GM03348 (cell line): ENCODE results near the gene BEST2.
A peak's percentile ranks its signal among the peaks of the same experiment; 100 is the strongest.
"Not testable (repeated sequence)": the region's sequence is repeated elsewhere in the genome, so short reads cannot be mapped to it uniquely, and the experiment has no call there.

Experiments used
- DNase-seq: peaks from one replicate; pipeline ENCODE4 v3.0.0; 2012; ENCODE audit warnings: low spot score

Gene BEST2

DNA sequence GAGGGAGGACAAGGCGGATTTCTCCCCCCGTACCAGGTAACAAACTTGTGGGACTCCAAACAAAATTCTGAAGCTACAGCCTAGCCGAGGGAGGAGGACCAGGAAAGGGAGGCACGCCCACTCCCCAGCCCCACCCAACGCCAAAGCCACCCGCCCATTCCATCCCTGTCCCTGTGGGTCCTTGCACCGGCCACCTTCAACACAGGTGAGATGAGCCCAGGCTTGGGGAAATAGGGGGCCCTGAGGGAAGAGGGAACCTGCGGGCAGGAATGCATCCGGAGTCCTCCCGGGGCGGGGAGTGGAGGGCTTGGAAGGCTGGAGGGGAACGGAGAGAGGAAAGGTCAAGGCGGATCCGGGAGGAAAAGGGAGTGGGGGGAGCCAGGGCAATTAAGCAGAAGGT is at the start of gene BEST2:
Gene BEST2, plus strand, starts transcription at position 157 of the 400 bp plus-strand sequence. CDS start 802 bp downstream, outside the sequence.
- no peak for DNase-seq

DNA sequence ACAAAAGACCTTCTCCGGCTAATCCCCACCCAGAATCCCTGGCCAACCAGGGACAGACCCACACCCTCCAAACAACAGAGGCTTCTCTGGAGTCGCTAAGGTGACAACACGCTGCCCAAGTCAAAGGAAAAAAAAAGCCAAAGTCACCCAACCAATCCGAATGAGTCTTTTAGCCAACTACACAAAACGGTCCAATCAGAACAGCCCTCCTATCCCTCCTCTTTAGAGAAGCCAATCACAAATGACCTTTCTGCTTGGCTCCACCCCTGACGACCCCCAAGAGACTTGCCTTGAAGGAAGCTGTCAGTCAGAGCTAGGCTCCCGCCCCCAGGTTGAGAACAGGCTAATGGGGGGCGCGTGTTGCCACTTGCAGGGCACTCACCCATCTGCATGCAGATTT is 48.5 kb upstream of the BEST2 start:
- peak; percentile 53 for DNase-seq

DNA sequence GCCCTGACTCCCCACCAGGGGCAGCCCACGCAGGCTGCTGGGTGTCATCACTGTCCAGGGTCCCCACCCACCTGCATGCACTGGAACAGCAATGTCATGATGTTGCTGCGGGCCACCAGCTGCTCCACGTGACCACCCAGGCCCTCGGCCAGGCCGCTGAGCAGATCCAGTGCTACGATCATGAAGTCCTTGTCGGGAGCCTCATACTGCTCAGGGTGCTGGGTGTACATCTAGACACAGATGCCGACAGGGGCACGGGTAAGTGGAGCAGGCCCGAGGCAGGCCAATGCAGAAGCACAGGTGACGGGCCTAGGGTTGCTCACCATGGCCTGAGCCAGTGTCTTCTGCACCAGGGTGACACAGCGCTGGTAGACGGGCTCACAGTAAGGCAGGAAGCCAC is 46.4 kb upstream of the BEST2 start:
- no peak for DNase-seq

- DNase-seq, result no peak
Observed at GRCh38 chr19:12705654-12706331, 45.8 kb upstream of the BEST2 start.

GRCh38 chr19:12706332-12706718 is 45.3 kb upstream of the BEST2 start:
- no peak for DNase-seq

GRCh38 chr19:12708641-12709040 is 43.0 kb upstream of the BEST2 start:
- DNase-seq, result no peak

DNA sequence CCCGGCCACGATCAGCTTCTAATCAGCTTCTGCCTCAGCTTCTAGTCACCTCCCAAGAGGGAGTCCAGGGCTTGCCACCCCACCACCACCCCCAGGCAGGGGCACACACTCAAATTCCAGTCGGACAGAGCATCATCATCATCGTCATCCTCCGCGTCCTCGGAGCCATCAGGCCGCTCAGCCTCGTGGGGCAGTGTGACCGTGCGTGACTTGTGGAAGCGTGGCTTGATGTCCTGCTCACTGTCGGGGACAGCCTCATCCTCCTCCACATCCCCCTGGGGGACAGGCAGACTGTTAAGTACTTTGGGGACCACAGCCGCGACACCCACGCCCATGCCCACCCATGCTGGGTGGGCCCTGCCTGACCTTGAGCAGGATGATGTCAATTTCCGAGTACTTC is 40.4 kb upstream of the BEST2 start:
- no peak for DNase-seq

- not testable (repeated sequence) for DNase-seq
Observed at GRCh38 chr19:12712077-12712476, 39.5 kb upstream of the BEST2 start.

GRCh38 chr19:12713304-12713703 is 38.3 kb upstream of the BEST2 start:
- not testable (repeated sequence) for DNase-seq

DNA sequence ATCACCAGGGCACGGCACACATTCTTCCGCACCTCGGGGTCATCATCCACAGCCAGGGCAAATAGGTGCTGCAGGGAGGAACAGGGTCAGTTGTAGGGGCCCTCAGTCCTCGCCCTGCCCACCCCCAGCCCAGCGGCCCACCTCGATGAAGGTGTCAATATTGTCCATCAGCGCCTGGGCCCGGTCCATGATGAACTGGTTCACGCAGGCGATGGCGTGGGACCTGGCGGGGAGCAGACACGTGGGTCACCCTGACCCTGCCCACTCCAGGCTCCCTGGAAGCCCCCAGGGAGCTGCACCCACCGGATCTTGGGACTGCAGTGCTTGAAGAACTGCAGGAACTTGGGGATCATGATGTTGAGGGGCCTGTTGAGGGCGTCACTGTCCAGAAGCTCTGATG is 36.5 kb upstream of the BEST2 start:
- DNase-seq, result no peak

GRCh38 chr19:12715929-12716328 is 35.7 kb upstream of the BEST2 start:
- DNase-seq, result no peak

GRCh38 chr19:12720296-12720695 is 31.3 kb upstream of the BEST2 start:
- DNase-seq, result no peak

DNA sequence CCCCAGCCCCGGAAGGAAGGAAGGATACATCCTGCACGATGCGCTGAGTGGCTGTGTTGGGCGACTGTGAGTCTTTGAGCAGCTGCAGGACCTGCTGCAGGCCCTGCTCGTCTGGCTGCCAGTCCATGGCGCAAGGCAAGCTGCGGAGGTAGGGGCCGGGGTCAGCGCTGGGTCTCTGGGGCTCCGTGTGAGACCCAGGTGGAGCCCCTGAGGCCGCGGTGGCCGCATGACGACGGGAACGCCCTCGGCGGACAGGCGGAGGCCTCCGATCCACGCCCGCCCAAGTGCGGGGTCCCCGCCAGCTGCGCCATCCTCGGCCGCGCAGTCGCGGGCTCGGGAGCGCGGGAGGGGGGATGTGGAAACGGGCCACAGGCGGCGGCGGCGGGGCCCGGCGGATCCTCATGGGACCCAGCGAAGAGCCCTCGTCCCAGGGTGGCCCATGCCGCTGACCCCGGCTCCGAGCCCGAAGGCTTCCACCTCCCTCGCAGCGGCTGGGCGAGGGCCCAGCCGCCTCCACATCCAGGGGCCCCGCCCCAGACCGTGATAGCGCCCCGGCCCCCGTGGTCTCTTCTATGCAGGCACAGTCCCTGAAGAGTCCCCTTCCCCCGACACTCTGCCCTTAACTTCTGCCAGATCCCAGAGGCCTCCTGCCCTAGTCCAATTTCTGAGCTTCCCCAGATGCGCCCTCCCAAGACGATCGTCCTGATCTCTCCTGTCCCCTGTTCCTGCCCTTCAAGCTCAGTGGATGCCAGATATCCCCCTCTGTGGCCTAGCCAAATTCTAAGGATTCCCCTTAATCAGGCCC is 30.5 kb upstream of the BEST2 start:
- DNase-seq, result peak; percentile 58

DNA sequence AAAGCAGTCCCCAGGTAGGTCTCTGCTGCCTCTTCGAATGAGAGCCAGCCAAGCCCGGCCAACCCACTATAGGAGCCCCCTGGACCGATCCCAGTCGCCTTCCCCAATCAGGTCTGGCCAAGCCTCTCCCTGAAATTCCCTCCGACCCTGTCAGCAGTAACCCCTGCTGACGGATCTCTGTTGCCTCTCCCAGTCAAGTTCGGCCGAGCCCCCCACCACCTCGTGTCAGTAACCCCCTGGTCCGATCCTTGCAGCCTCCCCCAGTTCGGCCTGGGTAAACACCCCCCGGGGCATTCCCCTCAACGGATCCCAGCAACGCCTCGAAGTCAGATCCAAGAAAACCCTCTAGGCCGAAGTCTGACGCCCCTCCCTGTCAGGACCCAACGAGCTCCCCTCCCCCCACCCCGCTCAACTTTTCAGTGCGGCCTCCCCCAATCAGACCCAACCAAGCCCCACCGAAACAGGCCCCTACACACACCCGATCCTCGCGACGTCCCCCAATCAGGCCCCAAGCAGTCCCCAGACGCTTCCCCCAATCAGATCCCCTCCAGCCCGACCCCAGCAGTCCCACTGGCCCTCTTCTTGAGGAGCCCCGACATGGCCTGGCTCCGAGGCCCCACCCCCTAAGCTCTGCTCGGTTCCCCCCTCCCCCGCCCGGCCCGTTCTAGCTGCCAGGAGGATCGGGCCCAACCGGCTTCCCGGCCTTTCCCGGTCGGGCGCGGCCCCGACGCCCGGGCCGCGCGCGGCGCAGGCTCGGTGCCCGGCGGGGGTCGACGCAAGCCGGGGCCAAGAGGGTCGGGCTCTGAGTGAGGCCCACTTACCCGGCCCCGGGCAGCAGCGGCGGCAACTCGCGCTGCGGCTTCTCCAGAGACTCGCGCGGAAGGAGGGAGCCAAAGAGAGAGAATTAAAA is 29.7 kb upstream of the BEST2 start:
- DNase-seq, result peak; percentile 89

- DNase-seq, result peak; percentile 97
Observed at GRCh38 chr19:12722566-12723380, 28.8 kb upstream of the BEST2 start.

DNA sequence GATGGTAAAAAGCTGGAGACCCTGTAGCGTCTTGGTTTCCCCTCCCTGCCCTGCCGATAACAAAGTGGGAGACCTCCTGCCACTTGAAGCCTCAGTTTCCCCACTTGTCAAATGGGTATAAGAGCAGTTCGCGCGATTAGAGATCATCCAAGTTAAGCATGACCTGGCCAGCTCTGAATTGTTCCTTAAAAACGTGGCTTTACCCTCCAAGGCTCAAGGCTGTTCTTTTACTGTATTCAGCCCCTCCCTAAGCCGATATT is 28.3 kb upstream of the BEST2 start:
- no peak for DNase-seq

- peak; percentile 65 for DNase-seq
Observed at GRCh38 chr19:12723641-12724426, 27.8 kb upstream of the BEST2 start, which contains the start of gene TNPO2. TNPO2 (minus strand) TSS chr19:12723932; CDS start chr19:12720977, 2,955 bp downstream.

- DNase-seq, result not testable (repeated sequence)
Observed at GRCh38 chr19:12725612-12726011, 26.0 kb upstream of the BEST2 start.

DNA sequence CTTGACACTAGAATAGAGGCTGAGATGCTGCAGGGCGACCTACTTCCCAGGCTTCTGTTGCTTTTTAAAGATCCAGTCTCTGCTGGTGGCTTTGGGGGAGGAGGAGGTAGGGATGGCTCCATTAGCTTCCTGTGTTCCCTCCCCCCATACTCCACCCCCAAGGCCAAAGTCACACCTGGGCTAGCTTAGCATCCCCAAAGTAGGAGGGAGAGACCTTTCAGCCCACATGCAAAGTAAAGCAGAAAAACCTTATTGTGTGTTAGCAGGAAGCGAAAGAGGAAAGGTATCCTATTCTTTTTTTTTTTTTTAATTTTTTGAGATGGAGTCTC is 24.6 kb upstream of the BEST2 start:
- no peak for DNase-seq

GRCh38 chr19:12727745-12728433 is 23.7 kb upstream of the BEST2 start:
- no peak for DNase-seq
